ENCODE results near the gene TNIK.

DNA sequence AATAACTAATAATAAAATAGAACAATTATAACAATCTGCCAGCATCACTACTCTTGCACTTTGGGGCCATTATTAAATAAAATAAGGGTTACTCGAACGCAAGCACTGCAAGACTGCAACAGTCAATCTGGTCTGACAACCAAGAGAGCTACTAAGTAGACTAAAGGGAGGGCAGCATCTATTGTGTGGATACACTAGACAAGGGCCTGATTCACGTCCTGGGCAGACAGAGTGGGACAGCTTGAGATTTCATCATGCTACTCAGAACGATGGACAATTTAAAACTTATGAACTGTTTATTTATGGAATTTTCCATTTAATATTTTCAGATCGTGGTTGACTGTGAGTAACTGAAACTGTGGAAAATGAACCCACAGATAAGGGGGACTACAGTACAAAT lies 39.5 kb downstream of the TNIK start:
- TF ChIP-seq, protein P1, sequence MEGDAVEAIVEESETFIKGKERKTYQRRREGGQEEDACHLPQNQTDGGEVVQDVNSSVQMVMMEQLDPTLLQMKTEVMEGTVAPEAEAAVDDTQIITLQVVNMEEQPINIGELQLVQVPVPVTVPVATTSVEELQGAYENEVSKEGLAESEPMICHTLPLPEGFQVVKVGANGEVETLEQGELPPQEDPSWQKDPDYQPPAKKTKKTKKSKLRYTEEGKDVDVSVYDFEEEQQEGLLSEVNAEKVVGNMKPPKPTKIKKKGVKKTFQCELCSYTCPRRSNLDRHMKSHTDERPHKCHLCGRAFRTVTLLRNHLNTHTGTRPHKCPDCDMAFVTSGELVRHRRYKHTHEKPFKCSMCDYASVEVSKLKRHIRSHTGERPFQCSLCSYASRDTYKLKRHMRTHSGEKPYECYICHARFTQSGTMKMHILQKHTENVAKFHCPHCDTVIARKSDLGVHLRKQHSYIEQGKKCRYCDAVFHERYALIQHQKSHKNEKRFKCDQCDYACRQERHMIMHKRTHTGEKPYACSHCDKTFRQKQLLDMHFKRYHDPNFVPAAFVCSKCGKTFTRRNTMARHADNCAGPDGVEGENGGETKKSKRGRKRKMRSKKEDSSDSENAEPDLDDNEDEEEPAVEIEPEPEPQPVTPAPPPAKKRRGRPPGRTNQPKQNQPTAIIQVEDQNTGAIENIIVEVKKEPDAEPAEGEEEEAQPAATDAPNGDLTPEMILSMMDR (conservative IDR thresholded peaks at IDR 0.05; ENCODE audit: low read length), result no peak
- no peak for TF ChIP-seq EZH2phosphoT487 (IDR thresholded peaks at IDR 0.05; ENCODE audit: borderline replicate concordance)

All from Loucy (cell line).